Fibroblast of mammary gland (primary cell): ENCODE data around the gene SOCS1.
"Not testable (repeated sequence)": the region's sequence is repeated elsewhere in the genome, so short reads cannot be mapped to it uniquely, and the experiment has no call there.

ENCODE experiments used
- DNase-seq: peaks from one replicate; pipeline ENCODE4 v3.0.0-alpha.2; 2010; ENCODE audit warnings: low read depth
- H3K4me3 ChIP-seq: 2 replicates; pipeline ENCODE4 v1.5.1; 2011; ENCODE audit warnings: low read depth, mild to moderate bottlenecking, low read length, moderate library complexity; ENCODE audit not compliant: control insufficient read depth
- CTCF ChIP-seq: conservative IDR thresholded peaks from 2 replicates; pipeline ENCODE4 v1.5.1; 2011; ENCODE audit warnings: low read depth, low read length, inconsistent platforms; ENCODE audit not compliant: control insufficient read depth, insufficient read depth

The SOCS1 gene

GRCh38 chr16:11229432-11229831 is 26.6 kb downstream of the SOCS1 start:
- no peak for DNase-seq
- no peak overlapping the region for H3K4me3 ChIP-seq
- TF ChIP-seq CTCF = no peak

GRCh38 chr16:11225677-11226549 is 30.1 kb downstream of the SOCS1 start:
- no peak for DNase-seq
- no peak for TF ChIP-seq CTCF
- H3K4me3 ChIP-seq = no peak overlapping the region

GRCh38 chr16:11224894-11225676 is 30.9 kb downstream of the SOCS1 start:
- no peak for TF ChIP-seq CTCF
- no peak for DNase-seq
- H3K4me3 ChIP-seq = no peak overlapping the region

- H3K4me3 ChIP-seq = no peak overlapping the region
- TF ChIP-seq CTCF = no peak
- DNase-seq = no peak
These were observed 31.7 kb downstream of the SOCS1 start for GRCh38 chr16:11224096-11224893.

- DNase-seq, H3K4me3 ChIP-seq: not testable (repeated sequence)
These were observed 35.5 kb downstream of the SOCS1 start for GRCh38 chr16:11220507-11220906.

GRCh38 chr16:11219178-11219577 is 36.8 kb downstream of the SOCS1 start:
- no peak for TF ChIP-seq CTCF
- DNase-seq = no peak

GRCh38 chr16:11218604-11218962 is 37.4 kb downstream of the SOCS1 start:
- DNase-seq = no peak
- no peak overlapping the region for H3K4me3 ChIP-seq
- peak; percentile 67 for TF ChIP-seq CTCF

More at GRCh38 chr16:11219178-11219577, 36.8 kb downstream of the SOCS1 start:
- H3K4me3 ChIP-seq = no peak overlapping the region
